ENCODE measurements around the gene DNAH10.

DNA sequence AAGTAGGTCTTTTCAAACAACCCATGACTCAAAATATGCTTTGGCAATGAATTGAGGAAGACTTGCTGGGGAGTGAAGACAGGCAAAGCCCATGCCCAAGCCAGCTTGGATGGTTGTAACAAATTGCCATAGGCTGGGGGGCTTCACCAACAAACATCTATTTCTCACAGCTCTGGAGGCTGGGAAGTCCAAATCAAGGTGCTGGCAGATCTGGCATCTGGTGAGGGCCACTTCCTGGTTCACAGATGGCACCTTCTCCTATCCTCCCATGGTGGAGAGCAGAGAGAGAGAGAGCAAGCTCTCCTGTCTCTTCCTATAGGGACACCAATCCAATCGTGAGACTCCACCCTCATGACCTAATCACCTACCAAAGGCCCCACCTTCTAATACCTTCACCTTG, 11.3 kb downstream of the DNAH10 start:
- TF ChIP-seq, protein P1, sequence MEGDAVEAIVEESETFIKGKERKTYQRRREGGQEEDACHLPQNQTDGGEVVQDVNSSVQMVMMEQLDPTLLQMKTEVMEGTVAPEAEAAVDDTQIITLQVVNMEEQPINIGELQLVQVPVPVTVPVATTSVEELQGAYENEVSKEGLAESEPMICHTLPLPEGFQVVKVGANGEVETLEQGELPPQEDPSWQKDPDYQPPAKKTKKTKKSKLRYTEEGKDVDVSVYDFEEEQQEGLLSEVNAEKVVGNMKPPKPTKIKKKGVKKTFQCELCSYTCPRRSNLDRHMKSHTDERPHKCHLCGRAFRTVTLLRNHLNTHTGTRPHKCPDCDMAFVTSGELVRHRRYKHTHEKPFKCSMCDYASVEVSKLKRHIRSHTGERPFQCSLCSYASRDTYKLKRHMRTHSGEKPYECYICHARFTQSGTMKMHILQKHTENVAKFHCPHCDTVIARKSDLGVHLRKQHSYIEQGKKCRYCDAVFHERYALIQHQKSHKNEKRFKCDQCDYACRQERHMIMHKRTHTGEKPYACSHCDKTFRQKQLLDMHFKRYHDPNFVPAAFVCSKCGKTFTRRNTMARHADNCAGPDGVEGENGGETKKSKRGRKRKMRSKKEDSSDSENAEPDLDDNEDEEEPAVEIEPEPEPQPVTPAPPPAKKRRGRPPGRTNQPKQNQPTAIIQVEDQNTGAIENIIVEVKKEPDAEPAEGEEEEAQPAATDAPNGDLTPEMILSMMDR (conservative IDR thresholded peaks at IDR 0.05; ENCODE audit: low read length): no peak
- TF ChIP-seq EZH2phosphoT487 (IDR thresholded peaks at IDR 0.05; ENCODE audit: borderline replicate concordance, low read depth, low read length): no peak
